Thyroid gland (tissue), 4 donors: ENCODE measurements around the gene TMC3. TPM values are rescaled to one million over a fixed set of nuclear protein-coding genes. Genes with fewer than 3 reads are reported as not detected.
"Not testable (repeated sequence)": the region's sequence is repeated elsewhere in the genome, so short reads cannot be mapped to it uniquely, and the experiment has no call there.

Experiments
- DNase-seq, 2 donors: peaks; one replicate each; pipeline ENCODE4 v3.0.0-alpha.2; 2019
- H3K27ac ChIP-seq, 3 donors: fragments of 200-600 bp; sonication (generic); 1 replicate in 2 of 3; 2 replicates in 1 of 3; pipeline ENCODE4 v1.5.1; 2016 to 2019; ENCODE audit warnings: mild to moderate bottlenecking in 1 of 3, moderate library complexity in 1 of 3
- H3K27me3 ChIP-seq: fragments of 200-600 bp; sonication (generic); one replicate; pipeline ENCODE4 v1.5.1; 2019
- H3K36me3 ChIP-seq, 2 donors: fragments of 200-600 bp; sonication (generic); one replicate each; pipeline ENCODE4 v1.5.1; 2016 to 2019
- H3K4me1 ChIP-seq, 2 donors: fragments of 200-600 bp; sonication (generic); one replicate each; pipeline ENCODE4 v1.5.1; 2017 to 2019
- H3K4me3 ChIP-seq, 3 donors: fragments of 200-600 bp; sonication (generic); replicated peaks in 1 of 3; 1 replicate in 2 of 3; 2 replicates in 1 of 3; pipeline ENCODE4 v1.5.1; 2016; ENCODE audit warnings: mild to moderate bottlenecking in 1 of 3
- H3K9me3 ChIP-seq: fragments of 200-600 bp; sonication (generic); one replicate; pipeline ENCODE4 v1.5.1; 2017
- CTCF ChIP-seq, 6 experiments: fragments of 200-600 bp in 3 of 6; fragments of 450-650 bp in 3 of 6; sonication (generic) in 3 of 6; IDR thresholded peaks; one replicate each; pipeline ENCODE4 v1.5.1; 2016 to 2019; ENCODE audit warnings: antibody characterized with exemption in 6 of 6, mild to moderate bottlenecking in 2 of 6, inconsistent platforms in 1 of 6, moderate library complexity in 1 of 6
- POLR2A ChIP-seq, 2 donors: fragments of 450-650 bp; IDR thresholded peaks; one replicate each; pipeline ENCODE4 v1.6.1; 2017; ENCODE audit warnings: antibody characterized with exemption in 2 of 2, mild to moderate bottlenecking in 2 of 2, moderate library complexity in 1 of 2
- WGBS, 2 donors: methylation state at CpG; one replicate each; pipeline ENCODE4 v1.1.5; 2017; 5-methylcytosine and 5-hydroxymethylcytosine counted together
- intact Hi-C: fragments of 100-400 bp; cut with DNase I; formaldehyde crosslinking; loops from one replicate; pipeline ENCODE4 v1.15.1; 2023
- total RNA-seq, 4 donors: library from RNA; depleted of rRNA; stranded (reverse); fragments of >200 nt; gene quantifications; one replicate each; pipeline ENCODE4 v1.2.3, GENCODE V29; 2016

Gene TMC3
- total RNA-seq: under 1 TPM in 3 of 4 donors, not detected in 1; 0.33 to 0.40 (median 0.34) TPM

GRCh38 chr15:81373775-81374395, at the start of gene TMC3:
Gene TMC3, minus strand, starts transcription at chr15:81374213. Its CDS starts 136 bp downstream, at chr15:81374077.
- no peaks in the 10 kb centered on the region for H3K36me3 ChIP-seq
- H3K4me1 ChIP-seq: peaks cover 4 to 6% of the 10 kb centered on the region in 2 donors
- intact Hi-C loops: no loop called here
- no peaks in the 10 kb centered on the region for H3K27me3 ChIP-seq
- no peak for TF ChIP-seq CTCF (IDR thresholded peaks at IDR 0.05)
- no peak for TF ChIP-seq POLR2A (IDR thresholded peaks at IDR 0.05)
- 35 to 39% methylated on average over 11 of the region's 11 CpGs for WGBS, 2 donors
- DNase-seq: peak; percentile 57 to 67
- no peak within 1 kb of the TSS for H3K4me3 ChIP-seq
- no peak within 1 kb of the TSS for H3K27ac ChIP-seq
- H3K9me3 ChIP-seq: no peaks in the 10 kb centered on the region

- Histone ChIP-seq H3K4me3 (no peak overlapping the region), H3K4me1 (no peaks in the 10 kb centered on the region), H3K27me3 (no peaks in the 10 kb centered on the region), H3K36me3 (no peaks in the 10 kb centered on the region), H3K9me3 (no peaks in the 10 kb centered on the region), H3K27ac (no peak overlapping the region)
- 96 to 99% methylated on average over 1 of the region's 1 CpG for WGBS, 2 donors
- no peak for DNase-seq
- intact Hi-C loops: no loop called here
- TF ChIP-seq POLR2A (IDR thresholded peaks at IDR 0.05) (no peak), CTCF (IDR thresholded peaks at IDR 0.05) (no peak)
These were observed 47.4 kb upstream of the TMC3 start for GRCh38 chr15:81421461-81421860.

GRCh38 chr15:81419332-81419943, 45.4 kb upstream of the TMC3 start:
- no peak for TF ChIP-seq CTCF (IDR thresholded peaks at IDR 0.05)
- no peak for TF ChIP-seq POLR2A (IDR thresholded peaks at IDR 0.05)
- no peak for DNase-seq
- H3K36me3 ChIP-seq: no peaks in the 10 kb centered on the region
- WGBS, 2 donors: 31 to 37% methylated on average over 8 of the region's 8 CpGs
- intact Hi-C loops: no loop called here
- H3K27ac ChIP-seq: no peak overlapping the region
- no peaks in the 10 kb centered on the region for H3K4me1 ChIP-seq
- no peak overlapping the region for H3K4me3 ChIP-seq
- H3K9me3 ChIP-seq: no peaks in the 10 kb centered on the region
- H3K27me3 ChIP-seq: no peaks in the 10 kb centered on the region

- H3K4me3 ChIP-seq: no peak overlapping the region
- TF ChIP-seq POLR2A (IDR thresholded peaks at IDR 0.05) (no peak), CTCF (IDR thresholded peaks at IDR 0.05) (no peak)
- H3K36me3 ChIP-seq: no peaks in the 10 kb centered on the region
- 65% methylated on average over 5 of the region's 5 CpGs for WGBS, 2 donors
- DNase-seq: no peak
- intact Hi-C loops: no loop called here
- H3K27me3 ChIP-seq: no peaks in the 10 kb centered on the region
- no peak overlapping the region for H3K27ac ChIP-seq
- no peaks in the 10 kb centered on the region for H3K9me3 ChIP-seq
- no peaks in the 10 kb centered on the region for H3K4me1 ChIP-seq
These were observed 44.9 kb upstream of the TMC3 start for GRCh38 chr15:81418891-81419290.

GRCh38 chr15:81418444-81418843, 44.4 kb upstream of the TMC3 start:
- no peaks in the 10 kb centered on the region for H3K9me3 ChIP-seq
- no peaks in the 10 kb centered on the region for H3K27me3 ChIP-seq
- H3K4me3 ChIP-seq: no peak overlapping the region
- H3K27ac ChIP-seq: no peak overlapping the region
- intact Hi-C loops: no loop called here
- no peaks in the 10 kb centered on the region for H3K36me3 ChIP-seq
- H3K4me1 ChIP-seq: no peaks in the 10 kb centered on the region
- DNase-seq: no peak
- TF ChIP-seq POLR2A (IDR thresholded peaks at IDR 0.05) (no peak), CTCF (IDR thresholded peaks at IDR 0.05) (no peak)
- WGBS, 2 donors: 77 to 87% methylated on average over 7 of the region's 7 CpGs

- H3K36me3 ChIP-seq, H3K27ac ChIP-seq, H3K4me3 ChIP-seq, DNase-seq, H3K4me1 ChIP-seq, H3K9me3 ChIP-seq, H3K27me3 ChIP-seq, intact Hi-C loops: not testable (repeated sequence)
- WGBS, 2 donors: 85 to 92% methylated on average over 12 of the region's 12 CpGs
These were observed 40.4 kb upstream of the TMC3 start for GRCh38 chr15:81414274-81414968.
